OCI-LY7 (cell line): ENCODE results near the gene GLB1L3.

Source experiments
- EZH2phosphoT487 ChIP-seq: fragments of 200-600 bp; sonication (generic); IDR thresholded peaks from 2 replicates; pipeline ENCODE4 v1.6.1; 2018; ENCODE audit warnings: low read depth, borderline replicate concordance, mild to moderate bottlenecking, mixed run types, antibody characterized with exemption, low read length, moderate library complexity, mixed read lengths
- TF ChIP-seq, protein P1 (sequence below): fragments of 200-600 bp; sonication (generic); conservative IDR thresholded peaks from 2 replicates; pipeline ENCODE4 v1.5.1; 2014; ENCODE audit warnings: mild to moderate bottlenecking, antibody characterized with exemption, low read length, moderate library complexity, mixed read lengths

DNA sequence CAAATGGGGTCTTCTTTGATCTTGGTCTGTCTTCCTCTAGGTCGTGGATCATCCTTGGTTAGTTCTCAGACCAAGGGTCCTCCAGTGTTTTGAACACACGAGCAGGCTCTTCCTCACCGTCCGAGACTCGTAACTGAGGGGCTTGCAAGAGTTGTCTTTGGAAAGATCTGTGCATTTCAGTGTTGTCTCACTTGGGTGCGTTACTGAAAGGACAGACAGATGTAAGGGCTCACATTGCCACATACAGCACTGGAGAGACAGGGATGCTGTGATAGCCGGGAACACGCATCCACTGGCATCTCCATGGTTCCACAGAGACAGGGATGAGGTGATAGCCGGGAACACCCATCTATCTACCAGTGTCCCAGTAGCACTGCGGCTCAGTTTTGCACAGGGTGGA, 71.3 kb downstream of the GLB1L3 start:
- TF ChIP-seq, protein P1, sequence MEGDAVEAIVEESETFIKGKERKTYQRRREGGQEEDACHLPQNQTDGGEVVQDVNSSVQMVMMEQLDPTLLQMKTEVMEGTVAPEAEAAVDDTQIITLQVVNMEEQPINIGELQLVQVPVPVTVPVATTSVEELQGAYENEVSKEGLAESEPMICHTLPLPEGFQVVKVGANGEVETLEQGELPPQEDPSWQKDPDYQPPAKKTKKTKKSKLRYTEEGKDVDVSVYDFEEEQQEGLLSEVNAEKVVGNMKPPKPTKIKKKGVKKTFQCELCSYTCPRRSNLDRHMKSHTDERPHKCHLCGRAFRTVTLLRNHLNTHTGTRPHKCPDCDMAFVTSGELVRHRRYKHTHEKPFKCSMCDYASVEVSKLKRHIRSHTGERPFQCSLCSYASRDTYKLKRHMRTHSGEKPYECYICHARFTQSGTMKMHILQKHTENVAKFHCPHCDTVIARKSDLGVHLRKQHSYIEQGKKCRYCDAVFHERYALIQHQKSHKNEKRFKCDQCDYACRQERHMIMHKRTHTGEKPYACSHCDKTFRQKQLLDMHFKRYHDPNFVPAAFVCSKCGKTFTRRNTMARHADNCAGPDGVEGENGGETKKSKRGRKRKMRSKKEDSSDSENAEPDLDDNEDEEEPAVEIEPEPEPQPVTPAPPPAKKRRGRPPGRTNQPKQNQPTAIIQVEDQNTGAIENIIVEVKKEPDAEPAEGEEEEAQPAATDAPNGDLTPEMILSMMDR = no peak
- TF ChIP-seq EZH2phosphoT487 = no peak
